HG02840 (cell line): ENCODE measurements around the gene ADAM29.
"Not testable (repeated sequence)": the region's sequence is repeated elsewhere in the genome, so short reads cannot be mapped to it uniquely, and the experiment has no call there.

ENCODE experiments used
- ATAC-seq: cut with Tn5 transposase; IDR thresholded peaks from one replicate; pipeline ENCODE4 v1.9.1; 2021; ENCODE audit warnings: mild to moderate bottlenecking, moderate library complexity, moderate number of reproducible peaks; ENCODE audit not compliant: unreplicated experiment, low FRiP score

Gene ADAM29

GRCh38 chr4:174946246-174946645 lies 28.1 kb downstream of the ADAM29 start:
- ATAC-seq: no peak

GRCh38 chr4:174948826-174949225 lies 30.7 kb downstream of the ADAM29 start:
- no peak for ATAC-seq

- no peak for ATAC-seq
Measured at GRCh38 chr4:174972911-174973310, 54.8 kb downstream of the ADAM29 start.

- no peak for ATAC-seq
Measured at GRCh38 chr4:174973336-174973735, 55.2 kb downstream of the ADAM29 start.

- ATAC-seq: no peak
Measured at GRCh38 chr4:174983128-174983750, 65.1 kb downstream of the ADAM29 start.

- ATAC-seq: not testable (repeated sequence)
Measured at GRCh38 chr4:174983870-174984269, 65.7 kb downstream of the ADAM29 start.

GRCh38 chr4:174989791-174990190 lies 71.6 kb downstream of the ADAM29 start:
- ATAC-seq: no peak

GRCh38 chr4:174993916-174994315 lies 75.8 kb downstream of the ADAM29 start:
- no peak for ATAC-seq

- ATAC-seq: no peak
Measured at GRCh38 chr4:174996079-174996478, 77.9 kb downstream of the ADAM29 start.

- ATAC-seq: no peak
Measured at GRCh38 chr4:174999407-174999806, 81.2 kb downstream of the ADAM29 start.

- no peak for ATAC-seq
Measured at GRCh38 chr4:175017751-175018150, 99.6 kb downstream of the ADAM29 start.

- not testable (repeated sequence) for ATAC-seq
Measured at GRCh38 chr4:175019447-175019846, 101.3 kb downstream of the ADAM29 start.
